ENCODE results near the gene ATAD3C.
"Not testable (repeated sequence)": the region's sequence is repeated elsewhere in the genome, so short reads cannot be mapped to it uniquely, and the experiment has no call there.

The ATAD3C gene

GRCh38 chr1:1452365-1452739, 2.9 kb downstream of the ATAD3C start:
- DNase-seq = not testable (repeated sequence)

- no peak for DNase-seq
These were observed 3.4 kb downstream of the ATAD3C start for GRCh38 chr1:1452882-1453281.

- DNase-seq = not testable (repeated sequence)
These were observed 5.0 kb downstream of the ATAD3C start for GRCh38 chr1:1454286-1455056.

DNA sequence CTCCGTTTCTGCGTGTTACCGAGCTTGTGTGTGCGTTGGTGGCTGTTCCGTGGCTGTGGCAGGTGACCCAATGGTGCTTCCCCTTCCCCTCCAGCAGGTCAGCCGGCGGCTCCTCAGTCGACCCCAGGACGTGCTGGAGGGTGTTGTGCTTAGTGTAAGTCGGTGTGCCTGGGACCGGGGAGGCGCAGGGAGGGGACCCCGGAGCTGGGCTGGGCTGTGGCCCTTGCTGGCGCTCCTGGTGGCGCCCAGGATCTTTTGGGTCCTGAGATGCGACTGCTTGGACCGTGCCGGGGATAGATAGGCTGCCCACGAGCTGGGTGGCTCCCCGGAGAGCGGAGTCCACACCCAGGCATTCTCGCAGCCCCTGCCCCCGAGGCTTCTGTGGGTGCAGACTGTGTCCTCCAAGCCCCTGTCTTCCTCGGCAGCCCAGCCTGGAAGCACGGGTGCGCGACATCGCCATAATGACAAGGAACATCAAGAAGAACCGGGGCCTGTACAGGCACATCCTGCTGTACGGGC, 5.9 kb downstream of the ATAD3C start:
- DNase-seq = no peak

DNA sequence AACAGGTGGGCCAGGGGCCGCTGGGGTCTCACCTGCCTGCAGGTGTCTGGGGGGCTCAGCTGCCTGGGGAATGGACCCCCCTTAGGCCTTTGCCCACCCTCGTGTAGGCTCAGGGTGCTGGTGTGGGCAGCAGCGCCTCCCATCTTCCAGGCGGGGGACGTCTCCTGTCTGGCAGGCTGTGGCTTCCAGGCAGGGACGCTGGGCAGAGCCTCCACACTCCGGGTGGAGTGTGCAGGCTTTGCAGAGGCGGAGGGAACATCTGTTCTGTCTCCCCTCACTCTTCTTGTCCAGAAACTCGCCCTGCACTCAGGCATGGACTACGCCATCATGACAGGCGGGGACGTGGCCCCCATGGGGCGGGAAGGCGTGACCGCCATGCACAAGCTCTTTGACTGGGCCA, 6.4 kb downstream of the ATAD3C start:
- DNase-seq = not testable (repeated sequence)

DNA sequence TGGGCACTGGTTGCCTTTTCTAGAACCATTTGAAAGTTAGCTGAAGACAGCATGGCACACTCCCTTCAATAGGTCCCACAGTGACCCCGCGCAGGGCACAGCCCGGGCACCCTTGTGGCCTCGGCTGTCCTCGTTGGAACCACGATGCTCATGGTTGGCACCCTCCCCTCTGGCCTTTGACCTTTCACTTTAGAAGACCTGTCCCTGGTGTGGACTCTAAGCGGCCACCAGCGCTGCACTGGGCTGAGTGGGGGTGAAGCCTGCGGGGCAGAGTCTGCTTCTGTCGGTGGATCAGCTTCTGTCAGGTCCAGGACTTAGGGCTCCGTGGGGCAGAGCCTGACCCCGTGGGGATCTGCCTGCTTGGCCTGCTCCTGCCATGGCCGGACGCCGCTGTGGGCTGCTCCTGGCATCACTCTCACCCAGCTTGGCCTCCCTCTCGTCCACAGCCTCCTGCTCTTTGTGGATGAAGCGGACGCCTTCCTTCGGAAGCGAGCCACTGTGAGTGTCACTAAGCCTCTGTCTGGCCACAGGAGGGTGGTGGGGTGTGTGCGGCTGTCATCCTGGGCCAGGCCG, 7.3 kb downstream of the ATAD3C start:
- DNase-seq = not testable (repeated sequence)

DNA sequence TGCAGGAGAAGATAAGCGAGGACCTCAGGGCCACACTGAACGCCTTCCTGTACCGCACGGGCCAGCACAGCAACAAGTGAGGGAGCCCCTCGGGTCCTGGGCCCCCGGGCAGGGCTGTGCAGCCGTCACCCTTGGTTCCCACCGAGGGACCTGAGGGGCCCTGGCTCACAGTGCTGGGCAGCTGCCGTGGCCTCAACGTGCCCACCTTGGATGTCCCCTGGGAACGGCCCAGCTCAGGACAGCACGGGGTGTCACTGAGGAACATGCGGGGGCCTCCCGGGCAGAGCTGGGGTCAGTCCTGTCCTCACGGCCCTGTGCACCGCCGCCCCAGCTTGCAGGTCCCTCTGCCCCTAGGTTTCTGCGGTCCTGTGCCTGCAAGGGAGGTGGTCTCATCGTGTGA, 9.7 kb downstream of the ATAD3C start:
- not testable (repeated sequence) for DNase-seq

- not testable (repeated sequence) for DNase-seq
These were observed 10.2 kb downstream of the ATAD3C start for GRCh38 chr1:1459711-1460110.

GRCh38 chr1:1460540-1461130, 11.1 kb downstream of the ATAD3C start:
- DNase-seq = no peak

GRCh38 chr1:1461721-1462317, 12.3 kb downstream of the ATAD3C start:
- no peak for DNase-seq

- peak; percentile 34 for DNase-seq
These were observed 13.0 kb downstream of the ATAD3C start for GRCh38 chr1:1462318-1462966.

GRCh38 chr1:1463312-1463711, 13.8 kb downstream of the ATAD3C start:
- no peak for DNase-seq

DNA sequence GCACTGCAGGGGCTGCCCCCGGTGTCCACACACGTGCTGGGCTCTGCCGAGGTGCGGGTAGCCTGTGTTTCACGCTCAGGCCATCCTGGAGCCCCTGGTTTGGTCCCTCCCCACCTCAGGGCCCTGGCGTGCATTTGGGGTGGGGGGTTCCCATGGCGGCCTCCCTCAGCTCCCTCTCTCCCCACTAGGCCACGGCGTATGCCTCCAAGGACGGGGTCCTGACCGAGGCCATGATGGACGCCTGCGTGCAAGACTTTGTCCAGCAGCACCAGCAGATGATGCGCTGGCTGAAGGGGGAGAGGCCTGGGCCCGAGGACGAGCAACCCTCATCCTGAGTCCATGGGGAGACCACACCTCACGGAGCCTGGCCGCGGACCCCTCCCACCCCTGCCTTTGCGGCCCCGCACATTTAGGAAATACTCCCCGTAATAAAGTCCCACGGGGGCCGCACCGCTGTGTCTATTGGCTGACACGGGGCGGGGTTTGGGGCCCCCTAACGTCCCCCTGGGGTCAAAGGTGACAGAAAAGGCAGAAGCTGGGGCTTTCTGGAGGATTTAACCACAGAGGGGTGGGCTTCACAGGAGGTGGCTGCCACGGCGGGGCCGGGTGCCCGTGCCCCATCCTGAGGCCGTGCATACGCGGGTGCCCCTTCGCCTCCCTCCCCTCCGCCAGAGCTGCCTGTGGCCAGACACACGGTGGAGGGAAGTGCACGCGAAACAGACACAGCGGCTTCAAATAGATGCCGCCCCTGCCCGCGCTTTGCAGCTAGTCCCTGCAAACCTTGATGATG, 18.9 kb downstream of the ATAD3C start:
- DNase-seq = not testable (repeated sequence)

DNA sequence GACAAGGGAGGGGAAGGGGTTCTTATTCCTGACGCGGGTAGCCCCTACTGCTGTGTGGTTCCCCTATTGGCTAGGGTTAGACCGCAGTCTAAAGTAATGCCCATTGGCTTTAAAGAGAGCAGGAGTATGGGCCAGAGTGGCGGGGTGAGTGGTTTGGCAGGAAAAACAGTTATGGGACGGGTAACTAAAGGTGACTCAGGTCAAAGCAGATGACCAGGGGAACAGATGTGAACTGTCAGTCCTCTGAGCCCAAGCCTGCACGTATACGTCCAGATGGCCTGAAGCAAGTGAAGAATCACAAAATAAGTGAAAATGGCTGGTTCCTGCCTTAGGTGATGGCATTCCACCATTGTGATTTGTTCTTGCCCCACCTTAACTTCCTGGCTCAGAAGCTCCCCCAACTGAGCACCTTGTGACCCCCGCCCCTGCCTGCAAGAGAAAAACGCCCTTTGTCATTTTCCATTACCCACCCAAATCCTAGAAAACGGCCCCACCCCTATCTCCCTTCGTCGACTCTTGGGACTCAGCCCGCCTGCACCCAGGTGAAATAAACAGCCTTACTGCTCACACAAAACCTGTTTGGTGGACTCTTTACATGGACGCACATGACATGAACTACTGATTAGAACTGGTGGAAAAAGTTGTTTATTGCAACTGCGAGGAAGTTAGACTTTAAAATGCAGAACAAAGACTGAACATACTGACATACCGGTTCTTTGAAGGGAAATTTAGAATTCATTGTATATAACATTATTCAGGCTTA, 21.3 kb downstream of the ATAD3C start:
- DNase-seq = peak; percentile 29

DNA sequence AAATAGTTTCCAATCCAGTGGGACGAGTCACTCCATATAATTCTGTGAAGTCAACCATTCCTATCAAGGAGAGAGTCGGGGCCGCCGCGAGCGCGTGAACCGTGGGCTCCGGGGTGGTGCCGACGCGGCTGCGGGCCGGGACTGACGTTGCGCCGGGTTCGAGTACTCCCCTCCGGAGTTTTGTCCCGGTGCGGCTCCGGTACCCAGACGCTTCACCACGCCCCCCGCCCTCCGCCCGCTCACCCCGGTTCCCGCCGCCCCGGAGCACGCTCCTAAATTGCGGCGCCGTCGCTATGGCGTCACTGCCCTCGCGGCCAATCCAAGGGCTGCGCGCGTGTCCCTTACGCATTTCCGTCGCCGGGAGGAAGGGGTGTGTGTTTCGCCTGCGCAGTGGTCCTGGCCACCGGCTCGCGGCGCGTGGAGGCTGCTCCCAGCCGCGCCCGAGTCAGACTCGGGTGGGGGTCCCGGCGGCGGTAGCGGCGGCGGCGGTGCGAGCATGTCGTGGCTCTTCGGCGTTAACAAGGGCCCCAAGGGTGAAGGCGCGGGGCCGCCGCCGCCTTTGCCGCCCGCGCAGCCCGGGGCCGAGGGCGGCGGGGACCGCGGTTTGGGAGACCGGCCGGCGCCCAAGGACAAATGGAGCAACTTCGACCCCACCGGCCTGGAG, 22.0 kb downstream of the ATAD3C start, which contains the start of gene ATAD3B:
Gene ATAD3B, plus strand, starts transcription at position 377 of the 664 bp plus-strand sequence. Its CDS starts 120 bp downstream, at position 497.
- peak; percentile 93 for DNase-seq

DNA sequence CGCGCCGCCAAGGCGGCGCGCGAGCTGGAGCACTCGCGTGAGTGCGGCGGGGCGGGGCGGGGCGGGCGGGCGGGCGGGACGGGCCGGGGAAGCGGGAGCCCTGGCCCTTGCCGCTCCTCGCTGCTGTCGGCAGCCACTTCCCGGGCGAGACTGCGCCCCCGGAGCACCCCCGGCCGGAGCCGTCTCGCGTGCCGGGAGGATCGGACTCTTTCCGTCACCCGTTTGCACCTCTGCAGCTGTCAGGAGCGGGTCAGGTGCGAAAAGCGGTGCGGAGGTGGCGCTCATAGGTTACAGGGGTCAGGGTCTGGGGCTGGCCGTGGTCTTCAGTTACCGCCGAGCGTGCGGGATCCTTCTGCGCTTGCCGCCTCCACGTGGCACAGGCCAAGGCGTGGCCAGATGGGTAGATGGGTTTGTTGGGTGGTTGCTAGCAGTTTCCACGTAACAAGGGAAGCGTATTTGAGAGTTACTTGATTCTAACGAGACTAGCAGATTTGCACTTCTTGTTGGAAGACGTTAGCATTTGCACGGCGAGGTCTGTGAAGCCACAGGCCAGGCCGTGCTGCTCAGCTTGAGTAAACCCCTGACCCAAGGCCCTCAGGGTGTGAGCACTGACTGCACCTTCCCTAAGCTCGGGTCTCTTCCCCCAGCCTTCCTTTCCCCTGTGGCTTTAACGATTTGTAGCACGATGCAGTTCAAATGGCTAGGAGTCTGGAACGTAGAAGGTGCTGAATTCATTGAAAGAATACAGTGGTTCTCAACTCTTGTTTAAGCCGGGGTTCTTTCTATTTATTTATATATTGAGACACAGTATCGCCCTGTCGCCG, 22.8 kb downstream of the ATAD3C start:
- DNase-seq = peak; percentile 26

DNA sequence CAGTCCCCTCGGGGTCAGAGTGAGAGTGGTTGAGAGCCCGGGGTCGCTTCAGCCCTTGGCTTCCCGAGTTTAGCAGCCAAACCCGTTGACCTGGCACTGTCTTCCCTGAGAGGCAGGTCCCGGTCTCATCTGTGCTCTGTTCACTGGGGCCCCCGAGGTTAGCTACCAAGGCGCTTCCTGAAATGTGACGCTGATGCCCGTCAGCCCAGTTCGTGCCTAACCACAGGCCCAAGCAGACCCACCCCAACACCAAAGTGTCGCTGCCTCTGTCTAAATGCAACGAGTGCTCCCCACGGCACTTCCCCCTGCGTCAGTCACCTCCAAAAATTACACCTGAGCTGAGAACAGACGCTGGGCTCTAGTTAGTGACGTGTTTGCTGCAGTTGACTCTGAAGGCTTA, 26.5 kb downstream of the ATAD3C start:
- not testable (repeated sequence) for DNase-seq

GRCh38 chr1:1477206-1477605, 27.7 kb downstream of the ATAD3C start:
- no peak for DNase-seq
